NB4 (cell line): ENCODE data around the gene QTRT2.

Source experiments
- DNase-seq: peaks from one replicate; pipeline ENCODE4 v3.0.0; 2010; ENCODE audit warnings: low read depth
- H3K4me3 ChIP-seq: one replicate; pipeline ENCODE4 v1.5.1; 2011; ENCODE audit warnings: mild to moderate bottlenecking, low read depth, low read length, moderate library complexity
- MYC ChIP-seq: IDR thresholded peaks from 2 replicates; pipeline ENCODE4 v1.6.1; 2011; ENCODE audit warnings: low read depth, low read length
- POLR2A ChIP-seq: IDR thresholded peaks from 2 replicates; pipeline ENCODE4 v1.6.1; 2011; ENCODE audit warnings: mild to moderate bottlenecking; ENCODE audit not compliant: insufficient read length; ENCODE audit errors: extremely low read depth
- TF ChIP-seq, protein P1 (sequence below): IDR thresholded peaks from 2 replicates; pipeline ENCODE4 v1.6.1; 2011; ENCODE audit warnings: low read depth, low read length
- TF ChIP-seq, protein P2 (sequence below): IDR thresholded peaks from one replicate; pipeline ENCODE4 v1.5.1; 2012; ENCODE audit warnings: low read depth, low read length

Gene QTRT2

DNA sequence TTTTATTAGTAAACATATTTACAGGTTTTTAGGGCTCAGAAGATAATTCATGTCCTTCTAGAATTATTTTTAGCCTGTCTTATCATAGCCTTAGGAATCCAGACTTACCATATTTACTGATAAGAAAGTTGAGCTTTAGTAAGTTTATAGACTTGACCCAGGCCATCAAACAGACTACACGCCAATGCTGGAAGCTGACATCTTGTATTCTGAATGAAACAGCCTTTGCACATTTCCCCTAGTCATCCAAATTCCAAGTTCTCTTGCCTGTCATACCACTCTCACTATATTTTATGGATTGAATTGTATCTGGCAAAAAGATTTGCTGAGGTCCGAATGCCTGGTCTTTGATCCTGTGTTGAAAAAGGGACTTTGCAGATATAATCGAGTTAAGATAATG is 63.7 kb downstream of the QTRT2 start:
- no peak for DNase-seq
- TF ChIP-seq MYC (no peak), POLR2A (no peak)
- TF ChIP-seq, protein P1, sequence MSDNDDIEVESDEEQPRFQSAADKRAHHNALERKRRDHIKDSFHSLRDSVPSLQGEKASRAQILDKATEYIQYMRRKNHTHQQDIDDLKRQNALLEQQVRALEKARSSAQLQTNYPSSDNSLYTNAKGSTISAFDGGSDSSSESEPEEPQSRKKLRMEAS = no peak
- TF ChIP-seq, protein P2, sequence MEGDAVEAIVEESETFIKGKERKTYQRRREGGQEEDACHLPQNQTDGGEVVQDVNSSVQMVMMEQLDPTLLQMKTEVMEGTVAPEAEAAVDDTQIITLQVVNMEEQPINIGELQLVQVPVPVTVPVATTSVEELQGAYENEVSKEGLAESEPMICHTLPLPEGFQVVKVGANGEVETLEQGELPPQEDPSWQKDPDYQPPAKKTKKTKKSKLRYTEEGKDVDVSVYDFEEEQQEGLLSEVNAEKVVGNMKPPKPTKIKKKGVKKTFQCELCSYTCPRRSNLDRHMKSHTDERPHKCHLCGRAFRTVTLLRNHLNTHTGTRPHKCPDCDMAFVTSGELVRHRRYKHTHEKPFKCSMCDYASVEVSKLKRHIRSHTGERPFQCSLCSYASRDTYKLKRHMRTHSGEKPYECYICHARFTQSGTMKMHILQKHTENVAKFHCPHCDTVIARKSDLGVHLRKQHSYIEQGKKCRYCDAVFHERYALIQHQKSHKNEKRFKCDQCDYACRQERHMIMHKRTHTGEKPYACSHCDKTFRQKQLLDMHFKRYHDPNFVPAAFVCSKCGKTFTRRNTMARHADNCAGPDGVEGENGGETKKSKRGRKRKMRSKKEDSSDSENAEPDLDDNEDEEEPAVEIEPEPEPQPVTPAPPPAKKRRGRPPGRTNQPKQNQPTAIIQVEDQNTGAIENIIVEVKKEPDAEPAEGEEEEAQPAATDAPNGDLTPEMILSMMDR = no peak
- no peak overlapping the region for H3K4me3 ChIP-seq

DNA sequence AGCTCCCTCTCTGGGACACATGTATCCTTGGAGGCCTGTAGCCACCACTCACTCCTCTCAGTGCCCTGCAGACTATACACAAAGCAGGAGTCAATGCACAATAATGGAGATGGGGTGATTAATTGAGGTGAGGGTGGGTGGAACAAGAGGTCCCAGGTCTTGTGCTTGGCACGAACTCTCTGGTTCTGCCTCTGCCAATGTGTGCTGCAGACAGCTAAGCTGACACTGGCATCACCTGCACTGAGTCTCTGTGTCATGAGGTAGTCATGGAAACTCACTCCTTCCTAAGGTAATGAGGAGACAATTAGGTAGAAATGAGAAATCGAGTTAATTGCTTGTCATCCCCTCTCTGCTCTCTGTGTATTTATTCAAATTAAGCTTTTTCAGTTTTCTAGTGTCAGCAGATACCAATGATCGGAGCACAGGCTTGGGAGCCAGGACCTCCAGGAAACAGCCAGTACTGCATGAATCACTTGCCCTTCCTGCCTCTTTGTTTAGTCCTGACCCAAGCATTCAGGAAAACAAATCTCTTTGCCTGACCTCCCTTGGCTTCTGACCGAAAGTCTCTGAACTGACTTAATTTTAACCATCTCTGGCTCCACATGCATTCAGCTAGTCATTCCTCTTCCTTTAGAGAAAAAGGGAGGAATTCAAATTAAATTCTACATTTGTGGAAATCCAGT is 65.6 kb downstream of the QTRT2 start:
- no peak overlapping the region for H3K4me3 ChIP-seq
- no peak for DNase-seq
- TF ChIP-seq POLR2A (no peak), MYC (no peak)
- TF ChIP-seq, protein P2 = no peak
- TF ChIP-seq, protein P1 = no peak

DNA sequence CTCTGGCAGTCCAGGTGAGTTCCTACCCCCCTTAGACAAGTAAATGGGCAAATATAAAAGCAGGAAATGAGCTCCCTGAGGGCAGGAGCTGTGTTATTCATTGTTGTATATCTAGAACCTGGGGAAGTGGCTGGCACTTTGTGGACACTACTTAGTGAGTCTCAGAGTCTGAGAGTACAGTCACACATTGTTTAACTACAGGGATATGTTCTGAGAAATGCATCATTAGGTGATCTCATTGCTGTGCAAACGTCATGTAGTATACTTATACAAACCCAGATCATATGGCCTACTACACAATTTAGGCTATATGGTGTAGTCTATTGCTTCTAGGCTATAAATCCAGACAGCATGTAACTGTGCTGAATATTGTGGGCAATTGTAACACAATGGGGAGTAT is 69.9 kb downstream of the QTRT2 start:
- DNase-seq = no peak
- TF ChIP-seq, protein P2 = no peak
- TF ChIP-seq MYC (no peak), POLR2A (no peak)
- TF ChIP-seq, protein P1 = no peak
- H3K4me3 ChIP-seq = no peak overlapping the region

DNA sequence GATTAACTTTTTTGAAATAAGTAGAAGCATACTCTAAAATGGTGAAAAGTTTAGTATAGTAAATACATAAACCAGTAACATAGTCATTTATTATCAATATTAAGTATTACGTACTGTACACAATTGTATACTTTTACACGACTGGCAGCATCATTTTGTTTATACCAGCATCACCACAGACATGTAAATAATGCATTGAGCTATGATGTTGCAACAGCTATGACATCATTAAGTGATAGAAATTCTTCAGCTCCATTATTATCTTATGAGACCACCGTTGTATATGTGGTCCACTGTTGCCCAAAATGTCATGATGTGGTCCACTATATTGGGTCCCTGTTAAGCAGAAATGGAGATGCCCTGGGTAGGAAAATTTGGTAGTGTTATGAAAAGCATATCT is 71.0 kb downstream of the QTRT2 start:
- TF ChIP-seq POLR2A (no peak), MYC (no peak)
- TF ChIP-seq, protein P1 = no peak
- TF ChIP-seq, protein P2 = no peak
- DNase-seq = no peak
- no peak overlapping the region for H3K4me3 ChIP-seq

DNA sequence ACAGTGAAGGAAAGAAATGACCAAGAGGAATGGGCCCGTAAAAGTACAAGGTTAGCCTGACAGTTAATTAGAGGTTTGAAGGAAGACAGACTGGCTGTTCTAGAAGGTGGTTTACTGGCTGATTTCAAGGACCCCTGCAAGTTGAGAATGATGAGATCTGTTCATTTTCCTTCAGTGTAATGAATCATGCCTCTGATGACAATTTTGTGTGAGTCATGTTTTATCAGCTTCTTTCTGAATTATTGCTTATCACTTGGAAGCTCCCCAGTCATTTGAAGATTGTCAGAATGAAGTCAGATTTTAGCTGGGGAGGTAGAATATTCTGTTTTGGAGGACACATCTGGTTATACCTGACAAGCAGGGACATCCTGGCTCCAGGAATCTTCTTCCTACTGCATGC is 71.7 kb downstream of the QTRT2 start:
- TF ChIP-seq, protein P1 = no peak
- TF ChIP-seq MYC = no peak
- TF ChIP-seq POLR2A = no peak
- TF ChIP-seq, protein P2 = no peak
- DNase-seq = no peak
- H3K4me3 ChIP-seq = no peak overlapping the region

DNA sequence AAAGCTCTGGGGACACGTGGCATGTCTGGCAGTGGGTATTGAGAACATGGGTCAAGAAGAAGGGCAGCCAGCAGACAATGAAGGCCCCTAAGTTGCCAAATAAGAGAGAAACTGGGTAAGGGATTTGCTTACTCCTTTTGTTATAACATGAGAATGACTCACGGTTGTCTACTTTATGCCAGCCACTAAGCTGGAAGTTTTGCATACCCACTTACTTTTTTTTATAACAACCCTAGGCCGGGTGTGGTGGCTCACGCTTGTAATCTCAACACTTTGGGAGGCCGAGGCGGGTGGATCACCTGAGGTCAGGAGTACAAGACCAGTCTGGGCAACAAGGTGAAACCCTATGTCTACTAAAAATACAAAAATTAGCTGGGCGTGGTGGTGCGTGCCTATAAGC is 72.3 kb downstream of the QTRT2 start:
- no peak for DNase-seq
- TF ChIP-seq, protein P1 = no peak
- TF ChIP-seq, protein P2 = no peak
- TF ChIP-seq POLR2A (no peak), MYC (no peak)
- no peak overlapping the region for H3K4me3 ChIP-seq
